ENCODE data around the gene WIF1. TPM values are rescaled to one million over a fixed set of nuclear protein-coding genes. Genes with fewer than 3 reads are reported as not detected.
A peak's percentile ranks its signal among the peaks of the same experiment; 100 is the strongest.

The WIF1 gene
- total and polyA plus RNA-seq, 2 of the 4 experiments (the other 2 are of a cell fraction), result not detected

GRCh38 chr12:65169320-65170208 is 48.5 kb upstream of the WIF1 start, which contains the start of gene LEMD3:
LEMD3 (plus strand) TSS chr12:65169583; CDS start chr12:65169597, 14 bp downstream.
- peak within 1 kb of the TSS; percentile 95 to 99 for H4K8ac ChIP-seq (ENCODE audit: low read depth in 2 of 2, low read length in 2 of 2)
- H4K20me1 ChIP-seq (ENCODE audit: insufficient read depth, low read length), result peaks cover 30% of the 10 kb centered on the region
- H3K27me3 ChIP-seq (ENCODE audit: control insufficient read depth, insufficient read depth, low read length), result no peaks in the 10 kb centered on the region; the same call in 1 of the 2 replicates
- peak within 1 kb of the TSS; percentile 92 for H3K27ac ChIP-seq (ENCODE audit: insufficient read depth, low read length)
- peak within 1 kb of the TSS; percentile 95 for H3K9ac ChIP-seq (ENCODE audit: low read depth, low read length)
- 0% methylated on average over 48 of the region's 91 CpGs; no CpG with 5 or more reads in 1 of the 2 experiments for WGBS, 2 experiments (ENCODE audit: extremely low coverage in 2 of 2, insufficient read length in 1 of 2)
- no TSS peak for BruUV-seq (replicated peaks)
- H3K23ac ChIP-seq (ENCODE audit: low read depth, low read length), result peak within 1 kb of the TSS; percentile 87
- H4K91ac ChIP-seq (ENCODE audit: insufficient read depth, low read depth, low read length), result peak within 1 kb of the TSS; percentile 93
- H3K9me3 ChIP-seq (ENCODE audit: control insufficient read depth, insufficient read depth, low read length), result no peaks in the 10 kb centered on the region
- dilution Hi-C loops (cut with HindIII; ENCODE audit: low sequenced_read_pairs, unreplicated experiment), result no loop called here
- peak within 1 kb of the TSS; percentile 82 for H3K18ac ChIP-seq (ENCODE audit: low read depth, low read length)
- ChIA-PET POLR2A (ENCODE audit: unreplicated experiment) (interaction anchor here (0.7 to 0.9 kb wide), 2 partner anchors 27 to 310 kb away, joined by 3 read pairs; no protein-coding TSS in a partner anchor), CTCF (interaction anchor here (0.7 to 0.9 kb wide), 2 partner anchors 15 to 32 kb away, joined by 3 read pairs; no protein-coding TSS in a partner anchor)
- H2AFZ ChIP-seq (replicated peaks; ENCODE audit: low read length, poor library complexity), result peak within 1 kb of the TSS; percentile 99
- peaks cover 14 to 31% of the 10 kb centered on the region in 2 experiments for H3K79me1 ChIP-seq (ENCODE audit: low read depth in 1 of 2, low read length in 2 of 2)
- 0 out of 2 replicates have a peak within 1 kb of the TSS, but pooled peaks have one; percentile 24 for H2AK5ac ChIP-seq (ENCODE audit: low read depth, low read length)
- H2BK20ac ChIP-seq (ENCODE audit: low read depth, low read length), result no peak within 1 kb of the TSS; the same call in 1 of the 2 replicates
- peak within 1 kb of the TSS; percentile 89 for H3K4ac ChIP-seq (ENCODE audit: low read depth, low read length)
- peak within 1 kb of the TSS; percentile 98 for H3K4me2 ChIP-seq (ENCODE audit: low read depth, low read length)
- no peaks in the 10 kb centered on the region for H3K9me1 ChIP-seq (ENCODE audit: insufficient read depth, low read length)
- H2BK15ac ChIP-seq (ENCODE audit: low read depth, low read length), result no peak within 1 kb of the TSS; the same call in 2 of the 3 replicates
- H3K4me1 ChIP-seq (ENCODE audit: control insufficient read depth, insufficient read depth, low read length), result peaks cover 2% of the 10 kb centered on the region; the same call in 1 of the 2 replicates
- ATAC-seq (ENCODE audit: low read depth), result peak; percentile 93
- H3K14ac ChIP-seq (replicated peaks; ENCODE audit: low read depth, low read length), result peak within 1 kb of the TSS; percentile 99
- H2AK9ac ChIP-seq (replicated peaks; ENCODE audit: low read depth, low read length, poor library complexity), result peak within 1 kb of the TSS; percentile 71
- in situ Hi-C loops (cut with MboI; ENCODE audit: low sequenced_read_pairs), result no loop called here
- peak within 1 kb of the TSS; percentile 84 for H4K5ac ChIP-seq (ENCODE audit: low read depth, low read length)
- H3K56ac ChIP-seq (ENCODE audit: extremely low read depth, insufficient read depth, low read length), result peak within 1 kb of the TSS; percentile 69; the same call in 1 of the 2 replicates
- peak; percentile 85 for DNase-seq
- no peaks in the 10 kb centered on the region for H3K36me3 ChIP-seq (ENCODE audit: control insufficient read depth, insufficient read depth, low read length)
- intact Hi-C loops (cut with micrococcal nuclease), result loop anchor here (5.0 kb wide), 1 partner anchor 113 kb away; no protein-coding TSS in a partner anchor
- peak within 1 kb of the TSS; percentile 89 for H3K4me3 ChIP-seq (ENCODE audit: insufficient read depth, low read depth, low read length)
- peak within 1 kb of the TSS; percentile 82; the same call in 1 of the 2 replicates for H2BK120ac ChIP-seq (ENCODE audit: low read depth, low read length)
- H2BK5ac ChIP-seq (ENCODE audit: low read depth, low read length, poor library complexity, severe bottlenecking), result peak within 1 kb of the TSS; percentile 80
- TF ChIP-seq ELK1 (IDR thresholded peaks at IDR 0.05; ENCODE audit: borderline replicate concordance, low read depth, low read length) (peak; percentile 71; the same call in 1 of the 2 replicates), NFE2L2 (IDR thresholded peaks at IDR 0.05; ENCODE audit: low read depth, low read length) (no peak), FOS (IDR thresholded peaks at IDR 0.05; ENCODE audit: low read depth, low read length) (no peak), CEBPB (IDR thresholded peaks at IDR 0.05; ENCODE audit: low read depth, low read length) (no peak), USF2 (IDR thresholded peaks at IDR 0.05; ENCODE audit: low read depth, low read length) (peak; percentile 43; the same call in 1 of the 2 replicates), CTCF (conservative IDR thresholded peaks at IDR 0.05; ENCODE audit: low read depth, low read length) (0 out of 2 replicates have a peak, but pooled peaks have one; percentile 0), RFX5 (IDR thresholded peaks at IDR 0.05; ENCODE audit: low read depth, low read length) (no peak), MXI1 (IDR thresholded peaks at IDR 0.05; ENCODE audit: borderline replicate concordance, low read depth, low read length) (no peak), RCOR1 (IDR thresholded peaks at IDR 0.05; ENCODE audit: insufficient replicate concordance, low read length) (no peak), MAZ (IDR thresholded peaks at IDR 0.05; ENCODE audit: borderline replicate concordance, low read depth, low read length) (peak; percentile 37; the same call in 1 of the 2 replicates), SMC3 (IDR thresholded peaks at IDR 0.05; ENCODE audit: low read depth, low read length) (no peak)

Data from IMR-90 (cell line).